Measurements from ENCODE around the gene SV2C. TPM values are rescaled to one million over a fixed set of nuclear protein-coding genes. Genes with fewer than 3 reads are reported as not detected.
"Not testable (repeated sequence)": the region's sequence is repeated elsewhere in the genome, so short reads cannot be mapped to it uniquely, and the experiment has no call there.

SV2C gene
- total RNA-seq, 1 donor from 2014 or later = not detected

- no peak for DNase-seq (ENCODE audit: low read depth, low spot score)
These were observed 116.4 kb downstream of the SV2C start for GRCh38 chr5:76199336-76200318.

DNA sequence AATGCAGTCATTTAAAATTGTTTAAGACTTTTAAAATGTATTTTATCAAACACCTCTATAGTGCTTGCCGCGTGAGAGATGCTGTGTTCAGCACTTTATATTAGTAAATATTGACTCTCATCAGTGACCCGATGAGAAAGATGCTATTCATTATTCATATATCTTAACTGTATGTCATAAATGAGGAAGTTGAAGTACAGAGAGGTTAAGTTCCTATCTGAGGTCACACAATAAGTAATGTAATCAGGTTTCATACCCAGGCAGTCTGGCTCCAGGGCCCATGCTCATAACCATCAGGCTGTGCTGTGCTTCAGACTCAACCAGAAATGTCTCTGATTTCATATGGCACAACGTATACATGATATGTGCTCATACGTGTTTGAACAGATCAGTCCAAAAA, 119.0 kb downstream of the SV2C start:
- DNase-seq (ENCODE audit: low read depth, low spot score) = no peak

DNA sequence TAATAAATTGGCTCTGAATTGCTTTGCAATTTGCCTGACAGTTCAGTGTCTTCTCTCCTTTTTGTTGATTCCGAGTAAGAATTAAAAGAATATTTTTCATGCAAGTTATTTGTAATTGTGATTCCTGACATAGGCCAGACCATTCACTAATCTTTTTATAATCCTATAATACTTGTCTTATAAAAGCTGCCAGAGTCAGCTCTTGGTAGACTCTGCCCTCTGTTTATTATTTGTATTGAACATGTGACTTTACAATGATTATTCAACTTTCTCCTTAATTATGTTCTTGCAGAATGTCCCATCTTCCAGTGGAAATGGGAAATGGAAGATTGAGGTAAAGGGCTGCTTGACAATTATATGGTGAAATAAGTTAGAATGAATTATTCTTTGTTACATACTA, 121.0 kb downstream of the SV2C start:
- no peak for DNase-seq (ENCODE audit: low read depth, low spot score)

DNA sequence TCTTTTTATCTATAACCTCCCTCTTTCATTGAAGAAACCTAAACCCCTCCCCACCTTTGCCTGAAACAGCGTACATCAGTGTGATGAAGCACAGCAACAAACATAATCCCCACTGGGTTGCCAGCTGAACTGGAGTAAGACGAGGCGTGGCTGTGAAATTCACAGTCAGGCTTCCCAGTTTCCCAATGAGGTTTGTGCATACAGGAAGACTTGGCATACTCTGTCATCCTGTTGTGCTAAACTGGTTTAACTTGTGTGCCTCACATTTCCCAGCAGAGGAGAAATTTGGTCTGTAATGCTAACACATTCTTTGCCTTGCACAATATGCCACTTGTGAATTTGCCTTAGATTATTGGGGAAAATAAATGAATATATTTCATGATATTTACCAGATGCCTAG, 121.5 kb downstream of the SV2C start:
- no peak for DNase-seq (ENCODE audit: low read depth, low spot score)

- DNase-seq (ENCODE audit: low read depth, low spot score) = no peak
These were observed 123.9 kb downstream of the SV2C start for GRCh38 chr5:76207120-76207519.

DNA sequence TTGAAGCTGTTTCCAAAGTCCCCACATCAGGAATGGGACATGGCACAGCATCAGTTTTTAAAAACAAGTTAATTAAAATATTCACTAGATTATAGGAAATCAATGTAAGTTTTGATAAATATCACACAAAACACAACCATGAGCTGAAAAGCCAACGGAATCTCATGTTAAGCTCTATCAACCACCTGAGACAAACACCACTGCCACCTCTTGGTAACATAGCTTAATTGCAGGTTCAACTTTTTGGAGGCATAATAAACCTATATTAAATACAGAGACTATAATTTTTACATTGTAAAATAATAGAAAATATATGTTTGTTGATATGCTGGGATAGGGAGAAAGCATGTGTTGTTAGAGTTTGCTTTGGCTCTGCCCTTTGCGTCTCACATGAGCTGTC, 126.1 kb downstream of the SV2C start:
- no peak for DNase-seq (ENCODE audit: low read depth, low spot score)

GRCh38 chr5:76210946-76211345, 127.8 kb downstream of the SV2C start:
- DNase-seq (ENCODE audit: low read depth, low spot score) = no peak

- DNase-seq (ENCODE audit: low read depth, low spot score) = no peak
These were observed 130.7 kb downstream of the SV2C start for GRCh38 chr5:76213858-76214257.

GRCh38 chr5:76216748-76217147, 133.6 kb downstream of the SV2C start:
- no peak for DNase-seq (ENCODE audit: low read depth, low spot score)

DNA sequence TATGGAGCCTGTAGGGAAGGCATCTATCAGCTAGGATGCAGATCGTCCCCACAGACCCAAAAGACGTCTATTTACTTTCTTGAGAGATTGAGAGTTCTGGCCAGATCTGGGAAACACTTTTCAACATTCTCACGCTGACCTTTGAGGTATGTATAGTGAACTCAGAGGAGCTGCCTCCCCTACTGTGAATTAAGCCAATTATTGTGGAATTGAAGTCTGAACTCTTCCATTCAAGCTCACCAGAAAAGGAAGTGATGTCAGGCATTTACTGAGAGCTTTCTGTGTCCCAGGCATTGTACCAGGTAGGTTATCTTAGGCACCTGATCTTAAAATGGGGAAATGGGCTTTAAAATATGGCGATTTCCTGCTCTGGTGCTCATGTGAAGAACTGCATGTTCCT, 136.5 kb downstream of the SV2C start:
- no peak for DNase-seq (ENCODE audit: low read depth, low spot score)

- DNase-seq (ENCODE audit: low read depth, low spot score) = no peak
These were observed 138.1 kb downstream of the SV2C start for GRCh38 chr5:76221311-76221710.

GRCh38 chr5:76222318-76222717, 139.1 kb downstream of the SV2C start:
- DNase-seq (ENCODE audit: low read depth, low spot score) = no peak

- DNase-seq (ENCODE audit: low read depth, low spot score) = no peak
These were observed 140.5 kb downstream of the SV2C start for GRCh38 chr5:76223696-76224095.

- DNase-seq (ENCODE audit: low read depth, low spot score) = no peak
These were observed 141.7 kb downstream of the SV2C start for GRCh38 chr5:76224898-76225297.

DNA sequence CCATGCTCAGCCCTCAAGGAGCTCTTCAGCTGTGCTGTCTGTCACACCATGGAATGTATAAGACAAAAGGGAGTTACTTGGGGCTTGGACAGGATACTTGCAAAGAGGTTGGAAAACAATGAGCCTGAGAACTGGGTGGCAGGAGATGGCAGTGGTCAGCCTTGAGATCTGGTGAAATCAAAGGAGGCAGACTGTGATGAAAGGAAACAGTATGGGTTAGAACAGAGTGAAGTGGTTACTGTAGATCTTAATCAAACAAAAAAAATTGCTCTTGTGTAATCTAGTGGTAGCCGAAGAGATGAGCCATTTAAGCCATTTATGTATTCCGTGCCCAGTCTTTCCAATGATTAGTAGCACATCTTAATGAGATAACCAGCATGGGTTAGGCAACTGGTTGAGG, 142.2 kb downstream of the SV2C start:
- no peak for DNase-seq (ENCODE audit: low read depth, low spot score)

DNA sequence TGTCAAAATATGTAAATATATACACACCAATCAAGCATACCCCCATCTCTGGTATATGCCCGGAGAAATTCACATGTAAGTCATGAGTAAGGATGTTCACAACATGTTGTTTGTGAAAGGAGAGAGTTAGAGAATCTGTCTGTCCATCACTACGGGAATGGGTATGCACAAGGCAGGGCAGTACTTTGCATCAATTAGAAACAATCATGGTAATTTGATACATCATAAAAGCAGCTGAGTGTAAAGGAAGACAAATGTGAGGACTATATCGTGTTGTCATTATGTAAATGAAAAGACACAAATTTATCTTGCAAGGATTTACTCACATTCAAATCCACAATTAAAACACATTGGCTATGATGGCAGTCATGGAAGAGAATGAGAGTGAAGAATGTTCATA, 146.7 kb downstream of the SV2C start:
- DNase-seq (ENCODE audit: low read depth, low spot score) = no peak

GRCh38 chr5:76230711-76231285, 147.6 kb downstream of the SV2C start:
- no peak for DNase-seq (ENCODE audit: low read depth, low spot score)

DNA sequence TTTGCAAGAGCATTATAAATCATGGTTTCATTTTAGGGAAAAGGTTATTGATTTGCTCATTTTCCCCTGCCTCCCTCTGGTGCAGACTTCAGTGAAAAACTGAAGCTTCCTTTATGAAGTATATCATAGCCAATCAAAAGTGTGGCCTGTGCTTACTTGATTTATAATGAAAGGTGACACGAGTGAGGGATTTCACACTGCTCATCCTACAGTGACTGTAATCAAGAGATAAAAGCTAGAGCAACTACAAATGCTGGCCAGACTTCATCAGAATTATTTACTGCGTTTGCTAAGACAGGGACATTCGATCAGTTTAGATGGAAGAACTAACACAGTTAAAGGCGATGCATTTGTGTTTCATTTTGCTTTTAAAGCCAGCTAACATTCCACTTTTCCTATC, 151.5 kb downstream of the SV2C start:
- no peak for DNase-seq (ENCODE audit: low read depth, low spot score)

DNA sequence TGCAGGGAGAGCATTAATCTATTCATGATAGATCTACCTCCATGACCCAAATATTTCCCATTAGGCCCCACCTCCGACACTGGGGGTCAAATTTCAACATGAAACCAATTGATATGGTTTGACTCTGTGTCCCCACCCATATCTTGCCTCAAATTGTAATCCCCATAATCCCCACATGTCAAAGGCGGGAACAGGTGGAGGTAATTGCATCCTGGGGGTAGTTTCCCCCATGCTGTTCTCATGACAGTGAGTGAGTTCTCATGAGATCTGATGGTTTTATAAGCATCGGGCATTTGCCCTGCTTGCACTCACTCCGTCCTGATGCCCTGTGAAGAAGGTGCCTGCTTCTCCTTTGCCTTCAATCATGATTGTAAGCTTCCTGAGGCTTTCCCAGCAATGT, 153.5 kb downstream of the SV2C start:
- DNase-seq (ENCODE audit: low read depth, low spot score) = no peak

DNA sequence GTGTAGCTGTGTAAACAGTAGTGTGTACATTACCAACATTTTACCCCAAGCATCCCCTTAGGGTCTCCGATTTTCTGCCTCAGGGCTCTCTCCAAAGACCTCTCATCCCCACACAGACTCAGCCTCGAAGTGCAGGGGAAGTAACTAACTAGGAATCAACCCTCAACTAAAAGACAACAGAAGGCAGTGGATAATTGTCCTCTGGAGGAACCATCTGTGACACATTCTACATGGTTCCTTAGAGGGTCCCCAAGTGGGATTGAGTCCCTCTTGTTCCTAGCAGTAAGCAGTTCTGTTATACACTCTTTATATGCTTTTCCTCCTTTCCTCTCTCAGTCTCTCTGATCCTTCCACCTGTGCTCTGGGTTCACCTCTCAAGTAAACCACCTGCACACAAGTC, 157.2 kb downstream of the SV2C start:
- DNase-seq (ENCODE audit: low read depth, low spot score) = no peak

DNA sequence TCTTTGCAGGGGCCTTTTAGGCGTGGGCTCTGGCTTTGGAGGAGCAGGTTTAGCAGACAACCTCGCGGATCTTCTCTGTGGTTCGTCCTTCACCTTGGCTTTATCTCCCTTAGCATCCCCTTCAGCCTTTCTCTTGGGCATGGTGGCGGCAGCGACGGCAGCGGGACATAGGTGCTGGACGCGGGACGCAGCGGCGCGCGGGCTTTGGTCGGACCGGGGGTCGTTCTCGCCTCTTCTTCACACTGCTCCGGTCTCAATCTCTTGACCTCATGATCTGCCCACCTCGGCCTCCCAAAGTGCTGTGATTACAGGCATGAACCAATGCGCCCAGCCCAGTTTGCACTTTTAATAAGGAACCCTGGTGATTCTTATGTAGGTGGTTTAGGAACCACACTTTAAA, 159.0 kb downstream of the SV2C start:
- DNase-seq (ENCODE audit: low read depth, low spot score) = not testable (repeated sequence)

DNA sequence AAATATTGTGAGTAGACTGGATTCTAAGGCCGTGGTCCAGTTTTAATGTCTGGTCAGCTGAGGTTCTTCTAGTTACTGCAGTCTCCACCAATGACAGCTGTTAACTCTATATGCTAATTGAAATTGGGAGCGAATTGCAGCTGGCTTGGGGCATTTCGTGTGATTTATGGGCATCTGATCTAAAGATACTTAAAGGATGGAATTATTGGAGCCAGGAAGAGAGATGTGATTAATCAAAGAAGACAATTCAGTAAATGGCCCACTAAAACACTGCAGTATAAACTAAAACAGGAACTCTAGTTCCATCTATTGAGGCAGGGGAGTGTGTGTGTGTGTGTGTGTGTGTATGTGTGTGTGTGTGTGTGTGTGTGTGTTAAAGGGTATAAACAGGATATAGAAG, 162.4 kb downstream of the SV2C start:
- no peak for DNase-seq (ENCODE audit: low read depth, low spot score)

DNA sequence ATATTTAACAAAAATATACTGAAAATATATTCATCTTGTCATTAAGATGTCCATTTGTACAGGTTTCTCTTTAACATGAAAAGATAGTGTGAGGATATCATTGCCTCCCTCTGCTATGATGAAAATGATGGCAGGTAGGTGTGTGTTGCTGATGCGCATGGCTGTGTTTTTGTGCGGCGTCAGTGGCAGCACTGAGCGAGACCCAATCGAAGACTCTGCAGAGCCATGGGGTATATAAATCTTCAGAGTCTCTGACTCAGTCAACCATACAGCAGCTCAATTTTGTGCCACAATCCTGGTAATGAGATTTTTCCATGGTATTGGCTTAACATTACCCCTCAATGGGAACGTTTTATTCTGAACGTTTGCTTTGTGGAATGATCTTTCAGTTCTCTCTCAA, 166.4 kb downstream of the SV2C start:
- no peak for DNase-seq (ENCODE audit: low read depth, low spot score)

Data from pulmonary artery endothelial cell (primary cell).